K562 treated with DMSO at 1 percent for 12 hours (cell line): ENCODE results near the gene CYTH3. TPM values are rescaled to one million over a fixed set of nuclear protein-coding genes. Genes with fewer than 3 reads are reported as not detected.

Source experiments
- total RNA-seq: library from RNA; unstranded; fragments of 300-600 nt; gene quantifications from 2 replicates; pipeline ENCODE4 v1.2.3, GENCODE V29; 2022; ENCODE audit not compliant: insufficient read depth

Gene CYTH3
- 8.7 and 19.4 TPM in 2 replicates for total RNA-seq

GRCh38 chr7:6272481-6273323 lies at the start of gene CYTH3:
Gene CYTH3, minus strand, starts transcription at chr7:6272624. Its CDS starts 117 bp downstream, at chr7:6272507.

Other genes starting within 250 kb of the CYTH3 start
- not detected in 2 replicates for gene ANKRD61, start 241.2 kb downstream of the CYTH3 start, total RNA-seq
- gene EIF2AK1, start 213.4 kb downstream of the CYTH3 start, total RNA-seq: 55.1 and 153 TPM in 2 replicates
- 5.4 and 11.7 TPM in 2 replicates for gene USP42, start 167.7 kb downstream of the CYTH3 start, total RNA-seq
- 13.6 and 20.0 TPM in 2 replicates for gene FAM220A, start 76.3 kb upstream of the CYTH3 start, total RNA-seq
- gene RAC1, start 101.9 kb upstream of the CYTH3 start, total RNA-seq: 141 and 196 TPM in 2 replicates
- 11.5 and 29.1 TPM in 2 replicates for gene DAGLB, start 175.3 kb upstream of the CYTH3 start, total RNA-seq
- 59.2 and 92.4 TPM in 2 replicates for gene KDELR2, start 211.5 kb upstream of the CYTH3 start, total RNA-seq